ENCODE results near the gene NFIA.

NFIA gene

GRCh38 chr1:61076728-61077675 is 5.4 kb upstream of the NFIA start (continued):
- TF ChIP-seq ZNF830 (tag by site-specific recombination; IDR thresholded peaks at IDR 0.05; ENCODE audit: low read depth) (no peak), AEBP2 (tag by site-specific recombination; IDR thresholded peaks at IDR 0.05; ENCODE audit: borderline replicate concordance) (no peak), ZNF585B (tag by site-specific recombination; IDR thresholded peaks at IDR 0.05) (no peak), ZIC2 (tag by site-specific recombination; IDR thresholded peaks at IDR 0.05) (peak; percentile 21; the same call in 1 of the 2 replicates), ZNF580 (tag by site-specific recombination; IDR thresholded peaks at IDR 0.05) (no peak), ZNF600 (tag by site-specific recombination; IDR thresholded peaks at IDR 0.05) (peak; percentile 93), ZNF692 (tag by site-specific recombination; IDR thresholded peaks at IDR 0.05) (peak; percentile 58; the same call in 1 of the 2 replicates), ZNF2 (tag by site-specific recombination; IDR thresholded peaks at IDR 0.05) (peak; percentile 37; the same call in 1 of the 2 replicates), SP7 (tag by site-specific recombination; IDR thresholded peaks at IDR 0.05) (peak; percentile 77; the same call in 1 of the 2 replicates), ZBTB8A (tag by site-specific recombination; IDR thresholded peaks at IDR 0.05) (peak; percentile 46; the same call in 1 of the 2 replicates), YY1 (tag by site-specific recombination; IDR thresholded peaks at IDR 0.05) (no peak), EGR2 (tag by site-specific recombination; IDR thresholded peaks at IDR 0.05; ENCODE audit: low read depth) (peak; percentile 71), ZNF707 (tag by site-specific recombination; IDR thresholded peaks at IDR 0.05) (no peak), ZNF140 (tag by site-specific recombination; IDR thresholded peaks at IDR 0.05) (no peak), ZNF792 (tag by site-specific recombination; IDR thresholded peaks at IDR 0.05) (no peak), RBAK (tag by site-specific recombination; IDR thresholded peaks at IDR 0.05) (no peak), ZNF610 (tag by site-specific recombination; IDR thresholded peaks at IDR 0.05; ENCODE audit: borderline replicate concordance) (peak; percentile 75), ZNF549 (tag by site-specific recombination; IDR thresholded peaks at IDR 0.05) (no peak), SP3 (tag by site-specific recombination; IDR thresholded peaks at IDR 0.05) (peak; percentile 71), ZNF366 (tag by site-specific recombination; conservative IDR thresholded peaks at IDR 0.05) (peak; percentile 97), ZNF560 (tag by site-specific recombination; IDR thresholded peaks at IDR 0.05; ENCODE audit: borderline replicate concordance) (no peak), ZNF510 (tag by site-specific recombination; IDR thresholded peaks at IDR 0.05; ENCODE audit: insufficient replicate concordance) (no peak), ZNF266 (tag by site-specific recombination; IDR thresholded peaks at IDR 0.05; ENCODE audit: low read depth) (no peak), ZNF157 (tag by site-specific recombination; IDR thresholded peaks at IDR 0.05) (no peak), HOXC10 (CRISPR knock-in tag; IDR thresholded peaks at IDR 0.05) (no peak), ZNF768 (tag by site-specific recombination; IDR thresholded peaks at IDR 0.05) (0 out of 2 replicates have a peak, but pooled peaks have one; percentile 16), PRDM10 (tag by site-specific recombination; IDR thresholded peaks at IDR 0.05) (peak; percentile 86), ZBTB44 (tag by site-specific recombination; IDR thresholded peaks at IDR 0.05) (peak; percentile 98), ZNF664 (tag by site-specific recombination; IDR thresholded peaks at IDR 0.05) (peak; percentile 83), ZNF776 (tag by site-specific recombination; IDR thresholded peaks at IDR 0.05; ENCODE audit: borderline replicate concordance) (no peak), MEIS1 (CRISPR knock-in tag; IDR thresholded peaks at IDR 0.05; ENCODE audit: borderline replicate concordance) (no peak), ZNF121 (tag by site-specific recombination; IDR thresholded peaks at IDR 0.05) (peak; percentile 76)

All from HEK293 (cell line).